ENCODE measurements around the gene RNF166.

Gene RNF166

GRCh38 chr16:88650749-88651275 lies 55.4 kb downstream of the RNF166 start, which contains the start of gene CYBA:
CYBA (minus strand) TSS chr16:88651053; CDS start chr16:88651013, 40 bp downstream.
- peak; percentile 72 for DNase-seq

- DNase-seq: peak; percentile 29
Measured at GRCh38 chr16:88649924-88650748, 56.1 kb downstream of the RNF166 start.

- DNase-seq: no peak
Measured at GRCh38 chr16:88649195-88649923, 56.8 kb downstream of the RNF166 start.

GRCh38 chr16:88647178-88648070 lies 58.8 kb downstream of the RNF166 start:
- no peak for DNase-seq

All from activated CD4-positive, alpha-beta T cell treated with anti-CD3 and anti-CD28 coated beads, Interleukin-2, amount 50 U/mL, for 1 hour (primary cell).